Dendritic cell treated with granulocyte-macrophage colony-stimulating factor and Interleukin-4, amounts not matched to agents 40 ng/mL and 50 ng/mL, for 4 days (primary cell): ENCODE measurements around the gene ITPRID2.

Experiments
- H3K27ac Mint-ChIP-seq: one replicate; pipeline ENCODE4 v1.8.0; 2022; ENCODE audit warnings: mild to moderate bottlenecking, mixed read lengths
- H3K27me3 Mint-ChIP-seq: one replicate; pipeline ENCODE4 v1.8.0; 2022; ENCODE audit warnings: mild to moderate bottlenecking, mixed read lengths
- H3K36me3 Mint-ChIP-seq: one replicate; pipeline ENCODE4 v1.8.0; 2022; ENCODE audit warnings: low read depth, mixed read lengths
- H3K4me1 Mint-ChIP-seq: one replicate; pipeline ENCODE4 v1.8.0; 2022; ENCODE audit warnings: low read depth, mixed read lengths
- H3K4me3 Mint-ChIP-seq: one replicate; pipeline ENCODE4 v1.8.0; 2022; ENCODE audit warnings: mild to moderate bottlenecking, moderate library complexity, mixed read lengths
- H3K9me3 Mint-ChIP-seq: one replicate; pipeline ENCODE4 v1.8.0; 2022; ENCODE audit warnings: mixed read lengths
- intact Hi-C: fragments of 100-400 bp; cut with micrococcal nuclease; formaldehyde crosslinking; loops from one replicate; pipeline ENCODE4 v1.15.0; 2022

The ITPRID2 gene

GRCh38 chr2:181890271-181890670, 1.3 kb upstream of the ITPRID2 start:
- Mint-ChIP-seq H3K27ac (no peak overlapping the region), H3K4me1 (peaks cover 18% of the 10 kb centered on the region), H3K9me3 (no peaks in the 10 kb centered on the region), H3K36me3 (peaks cover 15% of the 10 kb centered on the region), H3K4me3 (no peak overlapping the region), H3K27me3 (no peaks in the 10 kb centered on the region)
- intact Hi-C loops = loop anchor here (10.0 kb wide), 1 partner anchor 905 kb away; the partner anchor contains the start of gene UBE2E3

GRCh38 chr2:181891966-181892798, 652 bp downstream of the ITPRID2 start:
- intact Hi-C loops = loop anchor here (2.0 to 10.0 kb wide), 2 partner anchors 43 to 907 kb away; partner anchors contain the start of gene UBE2E3
- Mint-ChIP-seq H3K27ac (peak overlapping the region; percentile 99), H3K27me3 (no peaks in the 10 kb centered on the region), H3K36me3 (peaks cover 23% of the 10 kb centered on the region), H3K4me3 (peak overlapping the region; percentile 99), H3K4me1 (peaks cover 25% of the 10 kb centered on the region), H3K9me3 (no peaks in the 10 kb centered on the region)

- peak overlapping the region; percentile 99 for H3K4me3 Mint-ChIP-seq
- H3K27me3 Mint-ChIP-seq = no peaks in the 10 kb centered on the region
- H3K27ac Mint-ChIP-seq = peak overlapping the region; percentile 99
- peaks cover 25% of the 10 kb centered on the region for H3K4me1 Mint-ChIP-seq
- peaks cover 23% of the 10 kb centered on the region for H3K36me3 Mint-ChIP-seq
- intact Hi-C loops = loop anchor here (2.0 to 10.0 kb wide), 2 partner anchors 44 to 908 kb away; partner anchors contain the start of gene UBE2E3
- no peaks in the 10 kb centered on the region for H3K9me3 Mint-ChIP-seq
These were observed 1.4 kb downstream of the ITPRID2 start for GRCh38 chr2:181892799-181893435.

GRCh38 chr2:181894381-181894780, 2.9 kb downstream of the ITPRID2 start:
- H3K9me3 Mint-ChIP-seq = no peaks in the 10 kb centered on the region
- H3K27me3 Mint-ChIP-seq = no peaks in the 10 kb centered on the region
- H3K4me3 Mint-ChIP-seq = no peak overlapping the region
- no peak overlapping the region for H3K27ac Mint-ChIP-seq
- H3K36me3 Mint-ChIP-seq = peaks cover 35% of the 10 kb centered on the region
- H3K4me1 Mint-ChIP-seq = peaks cover 25% of the 10 kb centered on the region
- intact Hi-C loops = loop anchor here (10.0 kb wide), 1 partner anchor 910 kb away; the partner anchor contains the start of gene UBE2E3

- Mint-ChIP-seq H3K36me3 (peaks cover 50% of the 10 kb centered on the region), H3K4me3 (no peak overlapping the region), H3K27me3 (no peaks in the 10 kb centered on the region), H3K4me1 (peaks cover 32% of the 10 kb centered on the region), H3K9me3 (no peaks in the 10 kb centered on the region), H3K27ac (no peak overlapping the region)
- intact Hi-C loops = loop anchor here (10.0 kb wide), 1 partner anchor 911 kb away; the partner anchor contains the start of gene UBE2E3
These were observed 4.3 kb downstream of the ITPRID2 start for GRCh38 chr2:181895818-181896217.

GRCh38 chr2:181896286-181896685, 4.8 kb downstream of the ITPRID2 start:
- Mint-ChIP-seq H3K4me3 (no peak overlapping the region), H3K36me3 (peaks cover 54% of the 10 kb centered on the region), H3K27ac (no peak overlapping the region), H3K4me1 (peaks cover 28% of the 10 kb centered on the region), H3K27me3 (no peaks in the 10 kb centered on the region), H3K9me3 (no peaks in the 10 kb centered on the region)
- intact Hi-C loops = loop anchor here (10.0 kb wide), 1 partner anchor 911 kb away; the partner anchor contains the start of gene UBE2E3

- peaks cover 38% of the 10 kb centered on the region for H3K4me1 Mint-ChIP-seq
- no peak overlapping the region for H3K4me3 Mint-ChIP-seq
- H3K27ac Mint-ChIP-seq = no peak overlapping the region
- no peaks in the 10 kb centered on the region for H3K27me3 Mint-ChIP-seq
- H3K36me3 Mint-ChIP-seq = peaks cover 76% of the 10 kb centered on the region
- intact Hi-C loops = loop anchor here (5.0 kb wide), 1 partner anchor 177 kb away; no protein-coding TSS in a partner anchor
- no peaks in the 10 kb centered on the region for H3K9me3 Mint-ChIP-seq
These were observed 8.6 kb downstream of the ITPRID2 start for GRCh38 chr2:181900007-181900651.

GRCh38 chr2:181902625-181903024, 11.1 kb downstream of the ITPRID2 start:
- H3K36me3 Mint-ChIP-seq = peaks cover 83% of the 10 kb centered on the region

GRCh38 chr2:181904022-181904632, 12.6 kb downstream of the ITPRID2 start:
- intact Hi-C loops = loop anchor here (5.0 kb wide), 1 partner anchor 173 kb away; no protein-coding TSS in a partner anchor
- Mint-ChIP-seq H3K27me3 (no peaks in the 10 kb centered on the region), H3K27ac (no peak overlapping the region), H3K4me3 (no peak overlapping the region), H3K9me3 (no peaks in the 10 kb centered on the region), H3K36me3 (peaks cover 84% of the 10 kb centered on the region), H3K4me1 (peaks cover 31% of the 10 kb centered on the region)

More at GRCh38 chr2:181902625-181903024, 11.1 kb downstream of the ITPRID2 start:
- Mint-ChIP-seq H3K9me3 (no peaks in the 10 kb centered on the region), H3K4me1 (peaks cover 31% of the 10 kb centered on the region), H3K4me3 (no peak overlapping the region), H3K27ac (no peak overlapping the region), H3K27me3 (no peaks in the 10 kb centered on the region)
- intact Hi-C loops = loop anchor here (5.0 kb wide), 1 partner anchor 175 kb away; no protein-coding TSS in a partner anchor

- intact Hi-C loops = no loop called here
- Mint-ChIP-seq H3K36me3 (peaks cover 80% of the 10 kb centered on the region), H3K27ac (no peak overlapping the region), H3K4me1 (peaks cover 18% of the 10 kb centered on the region), H3K4me3 (no peak overlapping the region), H3K9me3 (no peaks in the 10 kb centered on the region), H3K27me3 (no peaks in the 10 kb centered on the region)
These were observed 15.5 kb downstream of the ITPRID2 start for GRCh38 chr2:181907057-181907456.

- H3K27ac Mint-ChIP-seq = no peak overlapping the region
- H3K9me3 Mint-ChIP-seq = no peaks in the 10 kb centered on the region
- H3K4me3 Mint-ChIP-seq = no peak overlapping the region
- intact Hi-C loops = no loop called here
- H3K27me3 Mint-ChIP-seq = no peaks in the 10 kb centered on the region
- H3K4me1 Mint-ChIP-seq = peaks cover 16% of the 10 kb centered on the region
- peaks cover 75% of the 10 kb centered on the region for H3K36me3 Mint-ChIP-seq
These were observed 16.1 kb downstream of the ITPRID2 start for GRCh38 chr2:181907635-181908034.

- H3K4me3 Mint-ChIP-seq = no peak overlapping the region
- H3K4me1 Mint-ChIP-seq = no peaks in the 10 kb centered on the region
- peaks cover 77% of the 10 kb centered on the region for H3K36me3 Mint-ChIP-seq
- H3K27ac Mint-ChIP-seq = no peak overlapping the region
- H3K27me3 Mint-ChIP-seq = no peaks in the 10 kb centered on the region
- H3K9me3 Mint-ChIP-seq = no peaks in the 10 kb centered on the region
- intact Hi-C loops = no loop called here
These were observed 18.7 kb downstream of the ITPRID2 start for GRCh38 chr2:181910028-181910831.

GRCh38 chr2:181911830-181912229, 20.3 kb downstream of the ITPRID2 start:
- H3K27ac Mint-ChIP-seq = no peak overlapping the region
- H3K4me1 Mint-ChIP-seq = no peaks in the 10 kb centered on the region
- no peaks in the 10 kb centered on the region for H3K9me3 Mint-ChIP-seq
- intact Hi-C loops = no loop called here
- H3K4me3 Mint-ChIP-seq = no peak overlapping the region
- H3K27me3 Mint-ChIP-seq = no peaks in the 10 kb centered on the region
- peaks cover 80% of the 10 kb centered on the region for H3K36me3 Mint-ChIP-seq
